Natural killer cell (primary cell): ENCODE results near the gene MPHOSPH8. TPM values are rescaled to one million over a fixed set of nuclear protein-coding genes. Genes with fewer than 3 reads are reported as not detected.
A peak's percentile ranks its signal among the peaks of the same experiment; 100 is the strongest.

Source experiments
- ATAC-seq, 3 donors: fragments of 150-1000 bp in 2 of 3; fragments of 200-7000 bp in 1 of 3; cut with Tn5 transposase; 1 replicate in 1 of 3; 2 replicates in 2 of 3; pipeline ENCODE4 v1.10.0; 2021; ENCODE audit warnings: mild to moderate bottlenecking in 2 of 3, moderate library complexity in 2 of 3
- DNase-seq, 2 donors: peaks; one replicate each; pipeline versions ENCODE4 v3.0.0 to v3.0.0-alpha.2; 2013 to 2021; ENCODE audit warnings: mixed read lengths in 1 of 2
- H3K27ac ChIP-seq: one replicate; pipeline ENCODE4 v1.5.1; 2013; ENCODE audit warnings: mild to moderate bottlenecking, low read length
- H3K27me3 ChIP-seq: one replicate; pipeline ENCODE4 v1.6.1; 2013; ENCODE audit warnings: low read length; ENCODE audit not compliant: control insufficient read depth, insufficient read depth
- H3K36me3 ChIP-seq: one replicate; pipeline ENCODE4 v1.6.1; 2013; ENCODE audit warnings: low read length; ENCODE audit not compliant: control insufficient read depth, insufficient read depth
- H3K4me1 ChIP-seq: one replicate; pipeline ENCODE4 v1.6.1; 2013; ENCODE audit warnings: low read length; ENCODE audit not compliant: control insufficient read depth, insufficient read depth
- H3K4me3 ChIP-seq: one replicate; pipeline ENCODE4 v1.5.1; 2013; ENCODE audit warnings: low read length
- H3K9me3 ChIP-seq: one replicate; pipeline ENCODE4 v1.6.1; 2013; ENCODE audit warnings: low read length; ENCODE audit not compliant: control insufficient read depth, insufficient read depth
- H3K27ac Mint-ChIP-seq, 2 donors: one replicate each; pipeline ENCODE4 v1.8.0; 2022; ENCODE audit warnings: mild to moderate bottlenecking in 2 of 2, mixed read lengths in 2 of 2, moderate library complexity in 1 of 2
- H3K27me3 Mint-ChIP-seq, 2 donors: one replicate each; pipeline ENCODE4 v1.8.0; 2022; ENCODE audit warnings: low read depth in 2 of 2, mixed read lengths in 2 of 2
- H3K36me3 Mint-ChIP-seq: one replicate; pipeline ENCODE4 v1.8.0; 2022; ENCODE audit warnings: mixed read lengths
- H3K4me1 Mint-ChIP-seq, 2 donors: one replicate each; pipeline ENCODE4 v1.8.0; 2022; ENCODE audit warnings: mixed read lengths in 2 of 2
- H3K4me3 Mint-ChIP-seq: one replicate; pipeline ENCODE4 v1.8.0; 2022; ENCODE audit warnings: mild to moderate bottlenecking, moderate library complexity, mixed read lengths
- H3K9me3 Mint-ChIP-seq, 2 donors: one replicate each; pipeline ENCODE4 v1.8.0; 2022; ENCODE audit warnings: mixed read lengths in 2 of 2
- CTCF ChIP-seq: fragments of 200-600 bp; IDR thresholded peaks from one replicate; pipeline ENCODE4 v1.8.0; 2022; ENCODE audit warnings: antibody characterized with exemption
- WGBS: methylation state at CpG from one replicate; pipeline ENCODE4 v1.1.7; 2013; ENCODE audit warnings: missing lambda C conversion rate; ENCODE audit not compliant: insufficient coverage; 5-methylcytosine and 5-hydroxymethylcytosine counted together
- intact Hi-C: fragments of 100-400 bp; cut with micrococcal nuclease; formaldehyde crosslinking; loops from one replicate; pipeline ENCODE4 v1.14.2; 2022
- total RNA-seq, 4 donors: library from RNA; stranded (reverse); fragments of 120-200 nt in 1 of 4; gene quantifications; one replicate each; pipeline versions ENCODE4 v1.2.3 to v1.2.4, GENCODE V29; 2013 to 2022

MPHOSPH8 gene
- total RNA-seq, 3 donors from 2014 or later (not counting 1 experiment from before 2014, with no cell fraction given) = 54.2 to 64.7 (median 59.8) TPM

- no peak for TF ChIP-seq CTCF
- no peaks in the 10 kb centered on the region for H3K27me3 Mint-ChIP-seq
- Histone ChIP-seq H3K27me3 (no peaks in the 10 kb centered on the region), H3K27ac (no peak overlapping the region), H3K4me1 (no peaks in the 10 kb centered on the region), H3K4me3 (no peak overlapping the region), H3K9me3 (no peaks in the 10 kb centered on the region), H3K36me3 (peaks cover 80% of the 10 kb centered on the region)
- intact Hi-C loops = no loop called here
- H3K4me3 Mint-ChIP-seq = no peak overlapping the region
- peaks cover 10% of the 10 kb centered on the region for H3K36me3 Mint-ChIP-seq
- ATAC-seq (no peak), DNase-seq (no peak)
- WGBS = 67% methylated on average over 2 of the region's 3 CpGs
- H3K27ac Mint-ChIP-seq = peak overlapping the region; percentile 47 to 69
- H3K4me1 Mint-ChIP-seq = no peaks in the 10 kb centered on the region
- H3K9me3 Mint-ChIP-seq = no peaks in the 10 kb centered on the region
Observed at GRCh38 chr13:19670147-19670546, 36.7 kb downstream of the MPHOSPH8 start.

- Mint-ChIP-seq H3K4me1 (peaks cover 0 to 8% of the 10 kb centered on the region in 2 donors), H3K4me3 (no peak overlapping the region), H3K27me3 (no peaks in the 10 kb centered on the region), H3K9me3 (no peaks in the 10 kb centered on the region), H3K27ac (peak overlapping the region; percentile 27 to 39), H3K36me3 (peaks cover 14% of the 10 kb centered on the region)
- 71% methylated on average over 3 of the region's 5 CpGs for WGBS
- no peaks in the 10 kb centered on the region for H3K9me3 ChIP-seq
- no peak for TF ChIP-seq CTCF
- intact Hi-C loops = no loop called here
- H3K4me1 ChIP-seq = no peaks in the 10 kb centered on the region
- H3K27me3 ChIP-seq = no peaks in the 10 kb centered on the region
- H3K36me3 ChIP-seq = peaks cover 77% of the 10 kb centered on the region
- DNase-seq = no peak
- no peak overlapping the region for H3K4me3 ChIP-seq
- no peak for ATAC-seq
- H3K27ac ChIP-seq = no peak overlapping the region
Observed at GRCh38 chr13:19672990-19673389, 39.5 kb downstream of the MPHOSPH8 start.

- no peaks in the 10 kb centered on the region for H3K27me3 ChIP-seq
- no peak overlapping the region for H3K27ac ChIP-seq
- no peak overlapping the region for H3K4me3 ChIP-seq
- peaks cover 0 to 9% of the 10 kb centered on the region in 2 donors for H3K4me1 Mint-ChIP-seq
- no peak overlapping the region for H3K4me3 Mint-ChIP-seq
- DNase-seq (no peak), ATAC-seq (no peak)
- no peak for TF ChIP-seq CTCF
- H3K4me1 ChIP-seq = no peaks in the 10 kb centered on the region
- peaks cover 14% of the 10 kb centered on the region for H3K36me3 Mint-ChIP-seq
- intact Hi-C loops = no loop called here
- WGBS = 99% methylated on average over 9 of the region's 11 CpGs
- H3K36me3 ChIP-seq = peaks cover 70% of the 10 kb centered on the region
- H3K27me3 Mint-ChIP-seq = no peaks in the 10 kb centered on the region
- no peaks in the 10 kb centered on the region for H3K9me3 ChIP-seq
- H3K9me3 Mint-ChIP-seq = no peaks in the 10 kb centered on the region
- H3K27ac Mint-ChIP-seq = peak overlapping the region; percentile 27 to 39
Observed at GRCh38 chr13:19673473-19674430, 40.3 kb downstream of the MPHOSPH8 start.
